Keratinocyte (primary cell): ENCODE data around the gene SAMD11. TPM values are rescaled to one million over a fixed set of nuclear protein-coding genes. Genes with fewer than 3 reads are reported as not detected.

Experiments
- DNase-seq: peaks from one replicate; pipeline ENCODE4 v3.0.0-alpha.2; 2011; ENCODE audit warnings: low read depth, missing footprints, low spot score
- FAIRE-seq: peaks from 2 replicates; lab custom pipeline; 2011; peaks lifted over from hg19 to GRCh38; lab: Jason Lieb, UNC
- H2AFZ ChIP-seq: 2 replicates; pipeline ENCODE4 v1.6.0; 2012; ENCODE audit warnings: low read length, control low read depth, inconsistent platforms; ENCODE audit not compliant: control insufficient read depth
- H3K27ac ChIP-seq: 2 replicates; pipeline ENCODE4 v1.5.1; 2011; ENCODE audit warnings: low read length; ENCODE audit not compliant: control insufficient read depth, insufficient read depth
- H3K27me3 ChIP-seq: 3 replicates; pipeline ENCODE4 v1.6.0; 2011; ENCODE audit warnings: low read length; ENCODE audit not compliant: control insufficient read depth, insufficient read depth; ENCODE audit errors: extremely low read depth
- H3K36me3 ChIP-seq, 2 experiments: 2 replicates in 1 of 2; 3 replicates in 1 of 2; pipeline ENCODE4 v1.5.1; 2011; ENCODE audit warnings: low read length in 2 of 2, mild to moderate bottlenecking in 1 of 2; ENCODE audit not compliant: control insufficient read depth in 2 of 2, insufficient read depth in 2 of 2; ENCODE audit errors: extremely low read depth in 1 of 2
- H3K4me1 ChIP-seq: 3 replicates; pipeline ENCODE4 v1.5.1; 2011; ENCODE audit warnings: low read length; ENCODE audit not compliant: control insufficient read depth, insufficient read depth; ENCODE audit errors: extremely low read depth
- H3K4me2 ChIP-seq: 3 replicates; pipeline ENCODE4 v1.6.0; 2011; ENCODE audit warnings: low read depth, low read length; ENCODE audit not compliant: control insufficient read depth, insufficient read depth; ENCODE audit errors: extremely low read depth
- H3K4me3 ChIP-seq, 3 experiments: fragments of 200-600 bp in 1 of 3; sonication (generic) in 1 of 3; 2 replicates in 2 of 3; 3 replicates in 1 of 3; pipeline ENCODE4 v1.5.1; 2011 to 2016; ENCODE audit warnings: low read length in 3 of 3, mild to moderate bottlenecking in 3 of 3, control low read depth in 2 of 3, inconsistent platforms in 1 of 3, low read depth in 1 of 3, mixed read lengths in 1 of 3, mixed run types in 1 of 3, moderate library complexity in 1 of 3; ENCODE audit not compliant: control insufficient read depth in 2 of 3, insufficient read depth in 2 of 3; ENCODE audit errors: extremely low read depth in 1 of 3
- H3K79me2 ChIP-seq: 2 replicates; pipeline ENCODE4 v1.6.0; 2012; ENCODE audit warnings: low read length; ENCODE audit not compliant: control insufficient read depth, insufficient read depth
- H3K9ac ChIP-seq: 3 replicates; pipeline ENCODE4 v1.6.0; 2011; ENCODE audit warnings: low read length; ENCODE audit not compliant: control insufficient read depth, insufficient read depth; ENCODE audit errors: extremely low read depth
- H3K9me1 ChIP-seq: 3 replicates; pipeline ENCODE4 v1.6.0; 2011; ENCODE audit warnings: low read length; ENCODE audit not compliant: control insufficient read depth, insufficient read depth; ENCODE audit errors: extremely low read depth
- H3K9me3 ChIP-seq: 2 replicates; pipeline ENCODE4 v1.5.1; 2012; ENCODE audit warnings: low read depth, low read length; ENCODE audit not compliant: control insufficient read depth
- H4K20me1 ChIP-seq: 3 replicates; pipeline ENCODE4 v1.6.0; 2011; ENCODE audit warnings: low read length; ENCODE audit not compliant: control insufficient read depth, insufficient read depth; ENCODE audit errors: extremely low read depth
- CTCF ChIP-seq, 3 experiments: IDR thresholded peaks in 1 of 3; conservative IDR thresholded peaks in 1 of 3; optimal IDR thresholded peaks in 1 of 3; 2 replicates in 2 of 3; 3 replicates in 1 of 3; pipeline versions ENCODE3 to v1.5.1; 2011; ENCODE audit warnings: low read length in 3 of 3, mild to moderate bottlenecking in 3 of 3, moderate library complexity in 2 of 3, control low read depth in 1 of 3, inconsistent platforms in 1 of 3; ENCODE audit not compliant: insufficient read depth in 2 of 3; ENCODE audit errors: extremely low read depth in 1 of 3
- EZH2 ChIP-seq: IDR thresholded peaks from one replicate; pipeline ENCODE4 v1.6.1; 2012; ENCODE audit warnings: inconsistent platforms, mild to moderate bottlenecking, low read length, moderate library complexity
- dilution Hi-C: fragments of 300-500 bp; cut with MboI; formaldehyde crosslinking; loops from one replicate; pipeline ENCODE4 v1.7.0; 2020; ENCODE audit warnings: low sequenced_read_pairs; ENCODE audit not compliant: extremely low pct_ligation_motif_present
- polyA plus RNA-seq, 5 experiments: library from polyadenylated mRNA; depleted of rRNA in 3 of 5; stranded (reverse) in 3 of 5; stranded (forward) in 1 of 5; unstranded in 1 of 5; fragments of >200 nt; gene quantifications; 1 replicate in 1 of 5; 2 replicates in 3 of 5; 3 replicates in 1 of 5; pipeline versions ENCODE4 v1.2.1 to v1.2.3, GENCODE V29; 2011 to 2012; ENCODE audit warnings: missing spikeins in 2 of 5, low read depth in 1 of 5, low replicate concordance in 1 of 5

SAMD11 gene
- polyA plus RNA-seq, 1 donor (not counting 4 experiments of a cell fraction or from before 2014, with no cell fraction given), result not detected

- dilution Hi-C loops, result no loop called here
- no peak overlapping the region for H3K9ac ChIP-seq
- TF ChIP-seq CTCF (optimal IDR thresholded peaks at IDR 0.05 in 1 of 3, IDR thresholded peaks at IDR 0.05 in 1 of 3, conservative IDR thresholded peaks at IDR 0.05 in 1 of 3; ENCODE audit: extremely low read depth in 1 of 3, insufficient read depth in 2 of 3, low read length in 3 of 3), result no peak
- TF ChIP-seq EZH2, result peak; percentile 71
- H3K79me2 ChIP-seq, result no peaks in the 10 kb centered on the region
- no peaks in the 10 kb centered on the region for H3K36me3 ChIP-seq
- no peak for DNase-seq
- H3K9me1 ChIP-seq, result no peaks in the 10 kb centered on the region
- peaks cover 5% of the 10 kb centered on the region for H3K4me1 ChIP-seq
- peaks cover 100% of the 10 kb centered on the region for H3K27me3 ChIP-seq
- H3K4me3 ChIP-seq, result no peak overlapping the region
- no peak for FAIRE-seq
- no peaks in the 10 kb centered on the region for H3K9me3 ChIP-seq
- no peak overlapping the region for H3K4me2 ChIP-seq
- no peak overlapping the region for H3K27ac ChIP-seq
- H4K20me1 ChIP-seq, result peaks cover 12% of the 10 kb centered on the region
- H2AFZ ChIP-seq, result no peak overlapping the region
Measured at GRCh38 chr1:917466-918091, 6.1 kb upstream of the SAMD11 start.

DNA sequence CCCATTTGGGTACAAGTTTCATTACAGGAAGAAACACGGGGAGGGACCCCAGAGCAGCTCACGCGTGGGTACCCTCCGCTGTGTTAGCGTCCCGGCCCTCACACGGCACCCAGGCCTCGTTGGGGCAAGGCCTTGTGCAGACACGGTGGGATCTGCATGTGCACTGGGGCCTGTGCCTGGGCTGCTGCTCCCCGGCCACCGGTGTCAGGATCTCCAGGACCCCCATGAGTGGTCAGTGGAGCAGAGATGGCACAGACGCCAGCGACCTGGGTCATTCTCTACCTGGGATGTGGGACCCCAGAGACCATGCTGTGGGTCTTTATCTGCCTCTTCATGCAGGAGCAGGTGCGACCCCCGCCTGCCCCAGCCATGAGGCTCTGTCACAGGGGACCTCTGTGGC, 5.4 kb upstream of the SAMD11 start:
- Histone ChIP-seq H3K4me1 (peaks cover 7% of the 10 kb centered on the region), H3K9me3 (no peaks in the 10 kb centered on the region), H3K9me1 (no peaks in the 10 kb centered on the region), H4K20me1 (peaks cover 12% of the 10 kb centered on the region), H3K4me3 (no peak overlapping the region), H2AFZ (no peak overlapping the region), H3K9ac (no peak overlapping the region), H3K27me3 (peaks cover 100% of the 10 kb centered on the region), H3K27ac (no peak overlapping the region), H3K4me2 (no peak overlapping the region), H3K79me2 (no peaks in the 10 kb centered on the region), H3K36me3 (no peaks in the 10 kb centered on the region)
- DNase-seq (no peak), FAIRE-seq (no peak)
- TF ChIP-seq CTCF (optimal IDR thresholded peaks at IDR 0.05 in 1 of 3, IDR thresholded peaks at IDR 0.05 in 1 of 3, conservative IDR thresholded peaks at IDR 0.05 in 1 of 3; ENCODE audit: extremely low read depth in 1 of 3, insufficient read depth in 2 of 3, low read length in 3 of 3) (no peak), EZH2 (no peak)
- dilution Hi-C loops, result no loop called here
